ENCODE measurements around the gene LRRC4C.

LRRC4C gene

DNA sequence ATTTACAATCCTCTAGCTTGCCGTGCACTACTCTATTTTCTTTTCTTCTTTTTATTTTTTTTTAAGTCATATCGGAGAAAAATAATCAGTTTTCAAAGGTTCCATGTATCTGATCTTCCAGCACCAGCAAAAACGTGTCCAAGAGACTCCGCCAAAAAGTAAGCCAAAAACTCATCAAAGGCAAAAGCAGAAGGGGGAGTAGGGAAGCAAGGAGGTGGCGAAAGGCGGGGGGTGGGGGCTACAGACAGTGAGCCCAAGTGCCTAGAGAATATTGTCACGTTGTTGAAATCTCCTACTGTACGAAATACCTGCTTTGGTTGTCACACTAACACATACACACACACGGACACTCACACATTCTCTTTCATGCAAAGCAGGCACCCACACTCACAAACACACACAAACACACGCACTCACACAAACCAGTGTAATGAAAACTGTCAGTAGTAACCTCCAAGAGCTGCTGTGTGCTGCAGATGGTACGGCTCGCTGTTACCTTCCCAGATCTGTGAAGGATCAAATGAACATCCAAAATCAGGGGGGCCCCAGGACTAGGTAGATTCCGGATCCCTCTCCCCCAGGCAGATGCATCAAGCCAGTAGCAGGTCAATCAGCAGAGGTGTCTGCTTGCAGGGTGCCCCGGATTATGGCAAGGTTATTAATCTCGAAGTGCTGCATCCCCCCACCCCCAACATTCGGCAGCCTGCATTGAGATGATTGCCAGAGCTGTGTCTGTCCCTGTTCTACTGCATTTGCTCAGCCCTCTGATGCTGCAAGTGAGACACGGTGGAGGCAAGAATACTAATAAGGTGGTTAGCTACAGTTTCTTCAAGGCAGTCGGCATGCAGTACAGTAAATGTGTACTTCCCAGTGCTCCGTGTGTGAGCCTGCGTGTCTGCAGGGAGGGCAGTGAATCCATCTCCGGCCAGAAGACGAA is at the start of gene LRRC4C:
TSS of gene LRRC4C (minus strand) at position 188 of the 937 bp plus-strand sequence.
- DNase-seq, result no peak

DNA sequence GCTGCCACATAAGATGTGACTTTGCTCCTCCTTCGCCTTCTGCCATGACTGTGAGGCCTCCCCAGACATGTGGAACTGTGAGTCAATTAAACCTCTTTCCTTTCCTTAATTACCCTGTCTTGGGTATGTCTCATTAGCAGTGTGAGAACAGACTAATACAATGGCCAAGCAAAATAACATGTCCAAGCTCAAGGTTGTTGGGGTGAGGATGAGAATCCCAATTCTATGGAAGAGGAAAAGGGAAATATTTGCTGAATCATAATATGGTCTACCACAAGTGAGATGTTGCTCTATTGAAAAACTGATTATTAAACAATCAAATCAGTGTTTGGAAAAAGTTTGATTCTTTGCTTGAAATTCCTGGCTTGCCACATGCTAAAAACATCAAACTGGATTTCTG is 48.7 kb upstream of the LRRC4C start:
- DNase-seq, result no peak

DNA sequence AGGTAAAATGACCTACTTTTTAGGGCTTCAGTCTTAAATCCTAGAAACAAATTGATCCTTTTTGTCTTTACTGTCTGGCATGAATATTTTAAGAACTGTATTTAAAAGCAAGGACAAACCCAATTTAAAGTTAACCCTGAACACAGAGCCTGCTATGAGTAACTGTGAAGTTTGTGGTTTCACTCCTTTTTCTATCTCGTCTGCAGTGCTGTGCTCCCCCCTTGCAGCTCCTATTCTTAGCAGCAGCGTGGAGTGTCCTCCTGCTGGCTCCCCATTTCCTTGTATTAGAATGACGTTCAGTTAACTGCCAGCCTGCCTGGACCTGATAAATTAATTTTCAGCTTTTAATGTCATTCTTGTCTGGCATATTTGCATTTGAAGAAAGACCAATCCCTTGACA is 40.0 kb upstream of the LRRC4C start:
- no peak for DNase-seq

DNA sequence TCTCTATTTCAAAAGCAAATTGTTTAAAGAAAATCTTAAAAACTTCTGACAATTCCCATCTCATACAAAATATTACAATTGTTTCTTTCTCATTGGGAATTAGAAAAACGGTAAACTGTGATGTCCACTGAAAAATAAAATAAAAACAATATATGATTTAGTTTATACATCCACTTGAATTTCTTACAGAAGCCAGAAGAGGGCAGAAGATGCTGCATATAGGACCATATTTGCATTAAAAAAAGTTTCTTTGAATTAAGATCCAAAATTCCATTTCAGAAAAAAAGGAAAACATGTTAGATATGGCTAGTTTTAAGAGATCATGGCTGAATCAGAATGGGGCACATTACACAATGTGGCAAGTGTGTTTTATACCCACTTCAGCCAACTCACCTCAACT is 39.3 kb upstream of the LRRC4C start:
- DNase-seq, result no peak

DNA sequence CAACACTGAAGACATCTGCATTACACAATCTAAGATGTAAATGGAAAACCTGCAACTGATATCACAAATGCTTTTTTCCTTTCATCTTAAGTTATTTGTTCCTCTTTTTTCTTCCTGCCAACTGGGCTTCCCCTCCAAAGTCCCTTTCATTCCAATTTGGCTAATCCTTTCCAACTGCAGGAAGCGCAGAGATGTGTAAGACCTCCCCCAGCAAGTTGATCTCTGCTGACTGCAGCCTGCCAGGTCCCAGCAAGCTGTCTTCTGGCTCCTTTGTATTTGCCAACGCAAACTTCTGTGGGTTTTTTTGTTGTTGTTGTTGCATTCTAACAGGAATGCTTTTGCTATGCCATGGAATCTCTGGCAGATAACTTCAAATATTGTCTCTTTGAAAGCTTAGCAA is 38.5 kb upstream of the LRRC4C start:
- no peak for DNase-seq

DNA sequence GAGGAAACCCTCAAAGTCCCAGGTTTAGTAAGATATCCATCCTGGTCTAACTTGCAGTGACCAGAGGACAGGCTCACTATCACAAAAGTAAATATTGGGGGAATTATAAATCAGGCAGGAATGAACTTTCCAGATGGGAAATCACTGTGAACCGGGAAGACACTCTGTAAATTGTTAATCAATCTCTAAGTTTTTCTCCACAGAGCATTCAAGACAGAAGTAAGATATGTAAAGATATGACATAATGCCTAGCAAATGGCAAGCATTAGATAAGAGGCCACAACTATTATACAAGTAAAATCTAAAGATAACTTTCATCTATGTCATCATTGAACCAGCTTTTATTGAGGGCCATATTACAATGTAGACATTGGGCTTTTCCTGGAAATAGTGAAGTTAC is 35.3 kb upstream of the LRRC4C start:
- no peak for DNase-seq

DNA sequence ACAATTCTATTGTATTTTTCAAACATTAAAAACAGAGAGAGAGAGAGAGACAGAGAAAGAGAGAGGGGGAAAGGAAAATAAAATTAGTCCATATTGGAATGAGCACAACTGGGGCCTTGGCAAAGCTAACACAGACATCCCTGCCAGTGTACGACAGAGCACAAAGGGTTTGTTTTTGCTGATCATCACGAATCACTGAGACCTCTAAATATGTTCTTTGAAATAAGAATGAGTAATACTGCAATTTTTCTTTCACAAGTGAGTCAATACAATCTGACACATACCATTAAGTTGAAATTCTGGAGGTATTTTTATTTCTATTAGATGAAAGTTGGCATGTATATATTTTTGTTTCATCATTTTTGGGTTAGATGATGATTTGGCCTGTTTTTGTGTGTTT is 27.0 kb upstream of the LRRC4C start:
- no peak for DNase-seq

DNA sequence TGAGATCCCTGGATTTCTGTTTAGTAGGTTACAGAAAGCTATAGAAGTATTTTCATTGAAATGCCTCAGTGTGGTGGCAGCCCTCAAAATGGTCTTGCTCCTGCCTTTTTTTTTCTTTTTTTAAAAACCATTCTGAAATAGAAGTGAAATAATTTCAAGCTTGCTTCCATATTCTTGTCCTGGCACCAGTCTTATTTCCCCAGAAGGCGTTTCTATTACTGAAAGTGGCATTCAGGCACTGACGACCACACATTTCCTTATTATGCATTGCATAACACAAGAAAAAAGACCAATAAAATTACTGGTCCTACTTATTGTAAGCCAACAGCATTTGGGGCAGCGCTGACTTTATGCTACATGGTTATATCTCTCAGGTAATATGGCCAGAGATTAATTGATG is 24.5 kb upstream of the LRRC4C start:
- DNase-seq, result no peak

DNA sequence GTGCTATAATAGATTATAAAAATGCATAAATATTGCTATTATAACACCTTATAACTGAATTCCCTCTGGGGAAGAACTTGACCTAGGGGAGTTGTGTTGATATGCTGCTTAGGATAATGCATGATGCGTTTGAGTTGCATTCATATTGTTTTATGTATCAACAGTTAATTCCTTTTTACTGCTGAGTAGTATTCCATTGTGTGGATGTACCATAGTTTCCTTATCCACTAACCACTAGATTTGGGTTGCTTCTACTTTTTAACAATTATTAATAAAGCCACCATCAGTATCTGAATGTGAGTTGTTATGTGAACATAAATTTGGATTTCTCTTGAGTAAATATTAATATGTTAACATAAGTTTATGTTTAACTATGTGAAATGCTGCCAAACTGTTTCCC is 19.7 kb upstream of the LRRC4C start:
- DNase-seq, result no peak

DNA sequence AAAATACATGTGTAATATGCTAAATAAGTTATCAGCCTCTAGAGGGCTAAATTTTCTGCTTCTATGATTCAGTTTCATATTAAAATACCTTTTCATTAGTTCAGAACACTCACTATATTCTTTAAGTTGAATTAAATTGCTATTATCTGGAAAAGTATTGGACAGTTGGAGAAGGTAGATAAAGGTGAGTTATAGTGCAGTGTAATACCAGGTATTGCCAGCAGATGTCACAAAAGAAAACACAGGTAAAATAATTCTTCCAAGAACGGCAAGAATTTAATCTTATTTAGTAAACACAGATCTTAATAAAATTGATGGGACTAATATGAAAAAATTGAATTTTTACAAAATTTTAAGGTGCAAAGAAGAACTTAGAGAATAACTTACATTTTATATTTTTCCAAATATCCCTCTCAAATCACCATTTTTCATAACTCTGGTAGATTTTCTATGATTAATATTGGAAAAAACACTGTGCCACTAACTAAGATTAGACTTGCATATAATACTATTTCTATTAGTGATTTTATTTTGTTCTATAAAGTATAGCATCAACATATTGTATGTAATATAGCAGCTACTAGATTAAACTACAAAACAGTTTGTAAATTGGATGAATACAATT is 1.7 kb upstream of the LRRC4C start:
- no peak for DNase-seq

DNA sequence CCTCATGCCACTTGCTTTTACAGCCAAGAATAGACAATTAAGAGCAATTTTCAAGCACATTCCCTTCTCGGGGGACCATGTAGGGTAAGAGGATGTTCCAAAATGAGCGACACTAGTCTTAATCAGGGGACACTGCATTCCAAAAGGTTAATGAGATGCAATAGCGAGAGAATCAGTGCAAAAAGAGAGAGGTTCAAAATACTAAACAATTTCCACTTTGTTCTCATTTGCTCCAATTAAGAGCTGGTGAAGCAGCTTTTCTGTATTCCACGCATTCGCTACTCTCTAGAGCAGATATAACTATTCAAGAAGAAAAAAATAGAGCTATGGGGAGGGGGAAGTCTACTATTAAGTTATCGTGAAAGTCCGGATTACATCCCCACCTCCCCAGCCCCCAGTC is 811 bp downstream of the LRRC4C start:
- DNase-seq, result no peak

DNA sequence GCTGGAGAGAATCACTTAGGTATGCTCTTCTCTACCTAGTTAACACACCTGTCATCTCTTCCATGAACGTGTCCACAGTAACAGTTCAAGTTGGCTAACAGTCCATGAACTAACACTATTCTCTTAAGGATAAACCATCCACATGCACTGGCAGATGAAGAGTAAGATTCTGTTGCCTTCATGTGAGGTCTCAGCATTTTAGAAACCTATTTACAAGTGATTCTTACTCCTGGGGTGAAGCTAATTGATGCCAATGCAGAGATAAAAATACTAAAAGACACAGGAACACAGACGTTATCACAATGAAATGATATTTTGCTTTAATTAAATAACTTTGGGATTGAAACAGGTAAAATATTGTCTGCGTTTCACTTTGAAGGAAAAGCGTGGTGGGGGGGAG is 1.3 kb downstream of the LRRC4C start:
- DNase-seq, result no peak

DNA sequence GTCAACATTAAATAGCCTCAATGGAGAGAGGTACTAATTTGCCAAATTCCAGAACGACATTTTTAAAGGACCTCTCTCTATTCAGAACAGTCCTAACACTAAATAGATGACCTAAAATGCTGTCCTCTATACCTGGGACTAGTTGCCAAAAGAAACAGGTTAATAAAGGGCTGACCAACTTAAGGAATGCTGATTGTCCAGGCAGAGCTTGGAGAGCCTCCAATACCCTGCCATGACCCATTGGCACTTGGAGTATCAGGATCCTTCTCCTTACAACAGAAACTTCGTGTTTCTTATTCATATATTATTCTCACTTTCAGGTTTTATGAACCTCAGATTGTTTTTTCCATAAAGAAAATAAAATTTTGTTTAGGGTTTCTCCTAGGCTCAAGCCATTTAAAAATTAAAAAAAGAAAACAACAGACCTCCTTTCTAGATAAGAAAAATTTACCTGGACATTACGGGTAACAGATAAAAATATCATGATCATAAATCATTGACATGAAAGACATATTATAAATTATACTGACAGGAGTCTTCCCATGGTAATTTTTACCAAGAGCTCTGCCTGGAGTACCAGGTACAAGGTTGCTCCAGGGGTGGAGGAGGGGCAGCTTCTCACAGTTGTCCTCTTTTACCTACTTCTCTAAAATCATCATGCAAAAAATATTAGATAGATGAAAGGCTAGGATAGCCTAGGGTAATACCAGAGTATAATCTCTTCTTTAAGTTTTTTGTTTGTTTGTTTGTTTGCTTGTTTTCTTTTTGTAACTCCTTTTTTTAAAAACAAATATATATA is 2.0 kb downstream of the LRRC4C start:
- no peak for DNase-seq

DNA sequence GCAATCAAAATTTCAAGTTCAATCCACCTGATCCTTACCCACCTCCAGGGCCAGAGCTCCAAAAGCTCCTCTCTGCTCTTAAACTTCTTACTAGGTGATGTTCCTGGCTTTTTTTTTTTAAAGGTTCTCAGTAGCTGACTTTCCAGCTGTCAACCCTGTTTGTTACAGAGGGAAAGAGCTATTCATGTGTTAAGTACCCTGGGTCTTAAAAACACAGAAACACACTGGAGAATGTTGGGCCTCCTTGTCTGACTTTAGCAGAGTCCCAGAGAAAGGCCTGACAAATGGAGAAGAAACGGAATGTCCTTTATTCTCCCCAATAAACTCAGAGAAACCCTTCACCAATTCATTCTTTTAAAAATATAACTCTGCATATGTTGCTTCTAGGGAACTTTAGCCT is 3.2 kb downstream of the LRRC4C start:
- no peak for DNase-seq

DNA sequence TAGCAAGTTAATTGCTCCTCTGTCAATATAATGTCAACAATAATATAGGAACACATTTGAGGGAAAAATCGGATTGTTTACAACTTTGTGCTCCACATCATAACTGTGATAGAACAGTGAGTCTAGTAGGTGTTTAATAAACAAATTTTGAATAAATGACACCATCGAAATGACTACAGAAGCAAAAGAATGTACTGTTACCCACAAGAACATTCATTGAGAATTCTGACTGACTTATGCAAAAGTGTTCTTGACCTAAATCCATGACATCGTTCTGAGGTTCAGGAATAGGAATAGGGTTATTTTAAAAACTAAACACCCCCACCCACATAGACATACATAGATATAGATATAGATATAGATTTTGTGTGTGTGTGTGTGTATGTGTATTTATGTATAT is 8.4 kb downstream of the LRRC4C start:
- DNase-seq, result no peak

DNA sequence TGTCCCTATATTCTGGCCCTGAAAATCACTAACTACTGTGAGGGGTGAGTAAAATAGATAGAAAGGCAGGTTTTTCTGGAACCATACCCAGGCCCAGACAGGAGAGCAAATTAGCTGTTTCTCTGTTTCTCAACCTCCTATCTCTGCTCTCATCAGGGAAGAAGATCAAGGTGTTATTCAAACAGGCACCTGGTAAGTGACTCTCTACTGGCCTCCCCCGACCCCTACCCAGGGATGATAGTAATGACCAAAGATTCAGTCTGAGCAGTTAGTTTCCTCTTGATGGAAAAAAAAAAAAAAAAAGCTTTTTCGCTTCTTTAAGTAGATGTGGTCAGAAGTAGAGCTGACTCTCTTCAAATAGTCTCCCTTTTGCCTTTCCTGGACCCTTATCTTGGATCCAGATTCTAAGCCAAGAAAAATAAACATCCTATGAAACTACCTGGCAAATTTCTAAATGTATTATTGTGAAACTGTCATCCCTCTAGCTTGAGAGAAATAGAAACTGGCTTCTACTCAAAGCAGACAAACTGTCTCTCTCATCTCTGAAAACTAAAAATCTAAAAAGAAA is 9.9 kb downstream of the LRRC4C start:
- no peak for DNase-seq

DNA sequence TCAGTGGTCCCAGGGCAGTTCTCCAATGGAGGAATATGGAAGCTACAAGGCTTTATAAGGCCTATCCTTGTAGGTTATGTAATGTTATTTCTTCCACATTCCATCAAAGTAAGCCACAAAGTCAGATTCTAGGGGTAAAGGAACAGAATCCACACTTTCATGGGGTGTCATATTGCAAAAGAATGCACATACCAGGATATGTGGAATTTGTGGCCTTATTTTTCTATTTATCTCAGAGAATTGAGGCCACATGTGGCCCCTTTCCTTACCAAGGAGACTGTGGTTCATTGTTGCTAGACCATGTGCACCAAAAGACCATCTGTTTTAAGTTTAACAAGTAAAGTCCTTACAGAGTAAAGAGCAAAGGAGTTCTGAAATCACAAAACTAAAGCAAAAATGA is 12.9 kb downstream of the LRRC4C start:
- DNase-seq, result no peak

DNA sequence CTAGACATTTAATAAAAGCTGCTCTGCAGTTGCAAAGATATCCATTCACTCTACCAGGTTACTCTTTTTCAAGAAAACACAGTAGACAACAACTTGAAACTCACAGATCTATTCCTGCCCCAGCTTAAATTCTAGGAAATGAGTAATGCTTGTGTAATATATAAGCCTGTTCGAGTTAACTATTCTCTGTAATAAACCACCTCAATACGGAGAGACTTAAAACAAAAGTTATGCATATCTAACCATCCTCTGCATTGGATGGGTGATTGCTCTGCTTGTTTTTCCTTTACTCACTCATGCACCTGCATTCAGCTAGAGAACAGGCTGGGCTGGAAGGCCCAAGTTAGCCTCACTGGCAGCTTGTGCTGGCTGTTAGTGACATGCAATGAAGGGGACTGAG is 13.3 kb downstream of the LRRC4C start:
- DNase-seq, result no peak

DNA sequence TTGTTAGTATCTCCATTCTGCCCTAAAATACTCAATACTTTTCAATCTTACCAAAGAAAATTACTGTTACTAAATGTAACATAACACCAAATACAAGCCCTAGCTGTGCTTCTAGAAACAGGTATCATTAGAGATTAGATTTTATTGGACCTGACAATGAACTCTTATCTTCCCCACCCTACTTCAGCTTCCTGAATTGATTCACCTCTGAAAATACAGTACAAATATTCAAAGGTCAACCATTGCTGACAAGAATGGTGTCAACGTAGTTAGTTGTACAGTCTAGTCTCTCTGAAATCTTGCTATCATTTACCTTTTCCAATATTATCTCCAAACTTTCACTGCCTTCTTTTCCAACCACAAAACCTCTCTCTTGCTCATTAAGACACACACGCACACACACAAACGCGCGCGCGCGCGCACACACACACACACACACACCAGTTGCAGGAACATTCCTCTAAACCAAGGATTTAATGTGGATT is 22.4 kb downstream of the LRRC4C start:
- DNase-seq, result no peak

DNA sequence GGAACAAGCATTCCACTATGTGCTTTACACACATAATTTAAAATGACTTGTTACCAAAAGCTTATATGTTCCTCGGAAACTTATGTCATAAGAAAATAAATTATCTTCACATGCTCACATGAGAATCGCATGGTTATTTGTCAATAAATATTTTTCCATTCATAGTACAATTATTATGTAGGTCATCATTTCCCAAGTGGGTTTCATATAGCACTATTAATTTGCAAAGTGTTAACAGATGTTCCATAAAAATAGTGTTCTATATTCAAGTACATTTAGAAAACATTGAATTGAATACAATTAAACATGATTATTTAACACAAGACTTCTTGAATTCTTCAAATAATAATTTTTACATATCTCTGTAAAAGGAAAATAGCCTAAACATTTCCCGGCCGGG is 23.9 kb downstream of the LRRC4C start:
- DNase-seq, result no peak

DNA sequence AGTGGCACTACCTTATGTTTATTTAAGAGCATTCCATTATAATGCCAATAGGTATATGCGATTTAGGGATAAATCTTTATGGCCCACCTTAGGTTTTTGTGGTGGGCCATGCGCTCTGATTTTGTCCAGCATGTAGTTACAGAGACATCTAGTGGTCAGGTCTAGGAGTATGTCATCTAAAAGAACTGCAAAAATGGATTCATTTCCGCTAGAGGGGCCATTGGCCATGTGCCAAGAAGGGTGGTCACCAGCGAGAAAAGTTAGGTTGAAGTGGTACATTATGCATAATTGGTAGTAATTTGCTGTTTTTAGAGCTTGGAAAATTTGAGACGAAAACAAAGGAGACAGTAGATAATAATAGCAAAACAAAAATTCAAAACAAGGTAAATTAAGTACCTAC is 27.7 kb downstream of the LRRC4C start:
- no peak for DNase-seq

DNA sequence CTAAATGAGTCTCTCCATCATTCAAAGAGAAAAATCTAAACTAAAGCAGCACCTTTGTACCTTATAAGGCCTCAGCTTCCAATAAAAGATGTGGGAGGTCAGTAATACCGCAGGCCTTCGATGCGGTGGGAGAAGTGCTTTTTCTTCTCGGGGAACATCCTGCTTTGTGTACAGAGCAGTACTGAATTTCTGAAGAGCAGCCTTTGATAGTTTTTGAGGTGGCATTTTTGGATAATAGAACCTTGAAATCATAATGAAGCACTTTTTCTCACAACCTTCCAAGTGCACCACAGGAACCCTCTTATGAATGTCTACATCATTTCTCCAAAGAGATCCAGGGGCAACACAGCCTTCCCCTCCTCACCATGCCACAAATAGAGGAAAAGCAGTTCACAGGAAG is 39.6 kb downstream of the LRRC4C start:
- DNase-seq, result no peak

DNA sequence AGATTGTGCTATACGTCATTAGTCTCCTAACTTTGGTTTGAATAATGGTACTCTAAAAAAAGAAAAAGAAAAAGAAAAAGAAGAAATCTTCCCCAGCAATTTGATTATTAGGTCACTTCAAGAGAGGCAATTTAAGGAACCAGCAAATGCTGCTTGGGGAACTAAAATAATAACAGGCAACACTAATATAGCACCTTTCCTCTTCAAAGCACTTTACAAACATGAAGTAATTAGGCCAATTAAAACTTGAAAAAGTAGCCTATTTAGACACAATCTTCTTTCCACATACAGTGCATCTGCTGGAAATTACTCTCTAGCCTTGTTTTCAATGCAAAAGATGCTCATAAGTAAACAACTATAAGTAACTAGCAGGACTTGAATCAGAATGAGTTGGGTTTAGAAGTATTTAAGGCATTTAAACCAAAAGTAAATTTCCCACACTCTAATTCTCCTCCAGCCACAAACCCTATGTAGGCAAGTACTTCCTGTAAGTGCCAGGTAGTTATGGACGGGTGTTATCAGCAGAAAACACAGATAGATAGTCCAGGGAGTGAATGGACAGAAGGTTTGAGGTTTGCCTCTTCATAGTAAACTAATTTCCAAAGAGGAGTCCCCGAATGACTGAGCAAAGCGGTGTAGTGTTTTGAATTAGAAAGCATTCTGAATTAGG is 44.5 kb downstream of the LRRC4C start:
- no peak for DNase-seq
